ENCODE measurements around the gene SKI.

DNA sequence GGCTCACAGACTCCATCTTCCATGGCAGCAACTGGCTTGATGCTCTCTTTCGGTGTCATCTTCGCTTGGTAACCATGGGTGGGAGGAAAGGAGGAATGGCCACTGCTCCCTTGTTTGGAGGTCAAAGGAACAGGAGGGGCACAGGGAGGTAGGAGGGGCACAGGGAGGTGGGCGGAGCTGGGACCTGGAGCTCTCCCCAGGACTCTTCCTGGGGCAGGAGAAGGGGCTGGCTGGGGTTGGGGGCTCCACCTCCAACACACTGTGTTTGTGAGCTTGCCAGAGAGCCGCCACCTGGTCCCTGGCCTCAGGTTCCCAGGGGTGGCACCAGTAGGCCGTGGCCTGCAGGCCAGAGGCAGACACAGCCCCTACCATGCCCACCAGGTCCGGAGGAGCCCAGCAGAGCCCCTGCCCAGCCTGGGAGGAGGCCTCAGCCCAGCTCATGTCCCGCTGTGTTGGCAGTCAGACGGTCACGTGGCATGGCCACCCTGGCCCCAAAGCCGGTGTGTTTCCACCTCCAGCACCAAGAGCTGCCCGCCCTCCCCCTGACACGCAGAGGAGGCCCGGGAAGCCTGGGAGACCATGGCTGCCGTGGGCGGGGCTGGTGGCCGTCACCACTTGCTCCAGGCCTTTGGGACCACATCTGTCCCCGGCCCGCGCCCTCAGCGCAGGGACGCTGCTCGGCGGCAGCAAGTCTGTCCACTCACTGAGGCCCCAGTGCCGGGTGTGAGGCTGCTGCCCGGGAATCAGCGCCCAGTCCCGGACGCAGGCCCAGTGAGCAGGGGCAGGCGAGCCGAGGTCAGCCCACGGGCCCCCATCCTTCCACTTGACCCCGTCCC is 89.3 kb downstream of the SKI start:
- no peak for TF ChIP-seq EZH2 (IDR thresholded peaks at IDR 0.05; ENCODE audit: low read length, unreplicated experiment)
- no peak for TF ChIP-seq CTCF (conservative IDR thresholded peaks at IDR 0.05; ENCODE audit: low read depth, low read length)
